Measurements from ENCODE around the gene DAND5.

- TF ChIP-seq CTCF (IDR thresholded peaks at IDR 0.05): no peak
- no peak for TF ChIP-seq POLR2AphosphoS5 (IDR thresholded peaks at IDR 0.05)
Observed at GRCh38 chr19:12984683-12985048, 15.3 kb downstream of the DAND5 start.
